ENCODE measurements around the gene YPEL2. TPM values are rescaled to one million over a fixed set of nuclear protein-coding genes. Genes with fewer than 3 reads are reported as not detected.

YPEL2 gene
- total RNA-seq, 5 donors from 2014 or later (not counting 1 experiment from before 2014, with no cell fraction given): 29.7 to 58.5 (median 52.0) TPM

GRCh38 chr17:59345476-59345875 lies 14.0 kb downstream of the YPEL2 start:
- DNase-seq (no peak), ATAC-seq (replicated peaks in 1 of 4) (no peak)
- no peaks in the 10 kb centered on the region for H3K27me3 ChIP-seq (replicated peaks in 1 of 2; ENCODE audit: control insufficient read depth in 2 of 2, extremely low read depth in 1 of 2, insufficient read depth in 2 of 2, low read length in 1 of 2)
- Mint-ChIP-seq H3K27ac (no peak overlapping the region), H3K36me3 (peaks cover 11% of the 10 kb centered on the region), H3K9me3 (no peaks in the 10 kb centered on the region), H3K27me3 (no peaks in the 10 kb centered on the region), H3K4me1 (peaks cover 67 to 80% (median 73%) of the 10 kb centered on the region in 3 donors), H3K4me3 (no peak overlapping the region)
- ChIA-PET POLR2A (no interaction called here), CTCF (no interaction called here)
- no peak overlapping the region for H3K4me3 ChIP-seq (ENCODE audit: control insufficient read depth in 1 of 2, extremely low read depth in 1 of 2, low read length in 1 of 2)
- peaks cover 6 to 20% of the 10 kb centered on the region in 2 experiments for H3K4me1 ChIP-seq (ENCODE audit: control insufficient read depth in 1 of 2, extremely low read depth in 1 of 2, insufficient read depth in 2 of 2, low read length in 2 of 2)
- H3K36me3 ChIP-seq (ENCODE audit: control insufficient read depth in 2 of 2, extremely low read depth in 1 of 2, insufficient read depth in 1 of 2, low read length in 1 of 2): no peaks in the 10 kb centered on the region
- H3K27ac ChIP-seq (ENCODE audit: low read length): no peak overlapping the region
- WGBS (ENCODE audit: insufficient coverage): no CpG with 5 or more reads among the region's 7 CpGs
- no peaks in the 10 kb centered on the region for H3K9me3 ChIP-seq

GRCh38 chr17:59346341-59346740 lies 14.9 kb downstream of the YPEL2 start:
- H3K4me3 ChIP-seq (ENCODE audit: control insufficient read depth in 1 of 2, extremely low read depth in 1 of 2, low read length in 1 of 2): no peak overlapping the region
- 93% methylated on average over 4 of the region's 4 CpGs for WGBS (ENCODE audit: insufficient coverage)
- no peak overlapping the region for H3K27ac Mint-ChIP-seq
- H3K4me3 Mint-ChIP-seq: no peak overlapping the region
- ChIA-PET POLR2A (no interaction called here), CTCF (no interaction called here)
- no peaks in the 10 kb centered on the region for H3K27me3 Mint-ChIP-seq
- peaks cover 11% of the 10 kb centered on the region for H3K36me3 Mint-ChIP-seq
- no peaks in the 10 kb centered on the region for H3K9me3 Mint-ChIP-seq
- no peak overlapping the region for H3K27ac ChIP-seq (ENCODE audit: low read length)
- peaks cover 6 to 24% of the 10 kb centered on the region in 2 experiments for H3K4me1 ChIP-seq (ENCODE audit: control insufficient read depth in 1 of 2, extremely low read depth in 1 of 2, insufficient read depth in 2 of 2, low read length in 2 of 2)
- H3K36me3 ChIP-seq (ENCODE audit: control insufficient read depth in 2 of 2, extremely low read depth in 1 of 2, insufficient read depth in 1 of 2, low read length in 1 of 2): no peaks in the 10 kb centered on the region
- no peak for DNase-seq
- H3K4me1 Mint-ChIP-seq: peaks cover 74 to 84% (median 79%) of the 10 kb centered on the region in 3 donors
- H3K9me3 ChIP-seq: no peaks in the 10 kb centered on the region
- no peaks in the 10 kb centered on the region for H3K27me3 ChIP-seq (replicated peaks in 1 of 2; ENCODE audit: control insufficient read depth in 2 of 2, extremely low read depth in 1 of 2, insufficient read depth in 2 of 2, low read length in 1 of 2)
- no peak for ATAC-seq (replicated peaks in 1 of 4)

- ChIA-PET CTCF (no interaction called here), POLR2A (no interaction called here)
- Mint-ChIP-seq H3K36me3 (peaks cover 11% of the 10 kb centered on the region), H3K27ac (no peak overlapping the region), H3K27me3 (no peaks in the 10 kb centered on the region), H3K4me1 (peaks cover 75 to 84% (median 81%) of the 10 kb centered on the region in 3 donors), H3K9me3 (no peaks in the 10 kb centered on the region), H3K4me3 (no peak overlapping the region)
- Histone ChIP-seq H3K36me3 (ENCODE audit: control insufficient read depth in 2 of 2, extremely low read depth in 1 of 2, insufficient read depth in 1 of 2, low read length in 1 of 2) (no peaks in the 10 kb centered on the region), H3K4me3 (ENCODE audit: control insufficient read depth in 1 of 2, extremely low read depth in 1 of 2, low read length in 1 of 2) (no peak overlapping the region), H3K27me3 (replicated peaks in 1 of 2; ENCODE audit: control insufficient read depth in 2 of 2, extremely low read depth in 1 of 2, insufficient read depth in 2 of 2, low read length in 1 of 2) (no peaks in the 10 kb centered on the region), H3K27ac (ENCODE audit: low read length) (no peak overlapping the region), H3K9me3 (no peaks in the 10 kb centered on the region), H3K4me1 (ENCODE audit: control insufficient read depth in 1 of 2, extremely low read depth in 1 of 2, insufficient read depth in 2 of 2, low read length in 2 of 2) (peaks cover 6 to 24% of the 10 kb centered on the region in 2 experiments)
- ATAC-seq (replicated peaks in 1 of 4) (no peak), DNase-seq (no peak)
- WGBS (ENCODE audit: insufficient coverage): 100% methylated on average over 4 of the region's 6 CpGs
Observed at GRCh38 chr17:59346876-59347407, 15.5 kb downstream of the YPEL2 start.

DNA sequence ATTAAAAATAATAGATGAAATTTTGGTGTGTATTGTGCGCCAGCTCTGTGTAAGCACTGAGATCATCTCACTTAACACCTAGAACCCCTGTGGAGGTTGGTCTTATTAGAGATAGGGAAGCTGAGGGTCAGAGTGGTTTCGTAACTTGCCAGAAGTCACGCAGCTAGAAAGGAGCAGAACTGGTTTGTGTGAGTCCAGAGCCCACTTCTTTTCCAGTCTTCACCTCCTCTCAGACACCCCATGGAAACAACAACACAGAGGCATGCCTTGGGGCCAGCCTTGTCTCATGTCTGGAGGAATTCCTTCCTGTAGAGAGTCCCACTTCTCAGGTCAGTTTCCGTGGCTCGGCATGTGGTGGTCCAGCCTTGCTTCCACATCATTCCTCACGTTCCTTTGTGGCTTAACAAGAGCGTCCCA lies 16.5 kb downstream of the YPEL2 start:
- Histone ChIP-seq H3K27ac (ENCODE audit: low read length) (no peak overlapping the region), H3K4me3 (ENCODE audit: control insufficient read depth in 1 of 2, extremely low read depth in 1 of 2, low read length in 1 of 2) (no peak overlapping the region), H3K36me3 (ENCODE audit: control insufficient read depth in 2 of 2, extremely low read depth in 1 of 2, insufficient read depth in 1 of 2, low read length in 1 of 2) (no peaks in the 10 kb centered on the region), H3K27me3 (replicated peaks in 1 of 2; ENCODE audit: control insufficient read depth in 2 of 2, extremely low read depth in 1 of 2, insufficient read depth in 2 of 2, low read length in 1 of 2) (no peaks in the 10 kb centered on the region), H3K4me1 (ENCODE audit: control insufficient read depth in 1 of 2, extremely low read depth in 1 of 2, insufficient read depth in 2 of 2, low read length in 2 of 2) (peaks cover 3 to 25% of the 10 kb centered on the region in 2 experiments), H3K9me3 (no peaks in the 10 kb centered on the region)
- H3K9me3 Mint-ChIP-seq: no peaks in the 10 kb centered on the region
- no peaks in the 10 kb centered on the region for H3K27me3 Mint-ChIP-seq
- no peak for DNase-seq
- no peak overlapping the region for H3K4me3 Mint-ChIP-seq
- ChIA-PET CTCF (interaction anchor here (0.6 kb wide), 2 partner anchors 182 to 194 kb away, joined by 5 to 6 read pairs; no protein-coding TSS in a partner anchor), POLR2A (no interaction called here)
- WGBS (ENCODE audit: insufficient coverage): 95% methylated on average over 5 of the region's 7 CpGs
- H3K27ac Mint-ChIP-seq: no peak overlapping the region
- no peak for ATAC-seq (replicated peaks in 1 of 4)
- H3K4me1 Mint-ChIP-seq: peaks cover 75 to 84% (median 81%) of the 10 kb centered on the region in 3 donors
- H3K36me3 Mint-ChIP-seq: peaks cover 11% of the 10 kb centered on the region

DNA sequence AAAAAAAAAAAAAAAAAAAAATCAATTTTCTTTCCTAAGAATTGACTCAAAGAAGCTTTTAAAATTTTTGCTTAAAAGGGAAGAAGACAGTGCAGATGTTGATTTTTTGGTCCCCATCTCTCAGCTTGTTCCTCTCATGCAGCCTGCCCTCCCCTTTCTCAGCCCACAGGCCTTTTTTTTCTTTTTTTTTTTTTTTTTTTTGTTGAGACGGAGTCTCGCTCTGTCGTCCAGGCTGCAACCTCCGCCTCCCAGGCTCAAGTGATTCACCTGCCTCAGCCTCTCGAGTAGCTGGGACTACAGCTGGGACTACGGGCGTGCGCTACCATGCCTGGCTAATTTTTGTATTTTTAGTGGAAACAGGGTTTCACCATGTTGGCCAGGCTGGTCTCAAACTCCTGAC lies 17.7 kb downstream of the YPEL2 start:
- Mint-ChIP-seq H3K27me3 (no peaks in the 10 kb centered on the region), H3K36me3 (peaks cover 23% of the 10 kb centered on the region), H3K9me3 (no peaks in the 10 kb centered on the region), H3K27ac (no peak overlapping the region), H3K4me1 (peaks cover 75 to 84% (median 81%) of the 10 kb centered on the region in 3 donors), H3K4me3 (no peak overlapping the region)
- no peak for DNase-seq
- Histone ChIP-seq H3K27me3 (replicated peaks in 1 of 2; ENCODE audit: control insufficient read depth in 2 of 2, extremely low read depth in 1 of 2, insufficient read depth in 2 of 2, low read length in 1 of 2) (no peaks in the 10 kb centered on the region), H3K27ac (ENCODE audit: low read length) (no peak overlapping the region), H3K36me3 (ENCODE audit: control insufficient read depth in 2 of 2, extremely low read depth in 1 of 2, insufficient read depth in 1 of 2, low read length in 1 of 2) (peaks cover 0 to 4% of the 10 kb centered on the region in 2 donors), H3K4me1 (ENCODE audit: control insufficient read depth in 1 of 2, extremely low read depth in 1 of 2, insufficient read depth in 2 of 2, low read length in 2 of 2) (peaks cover 3 to 32% of the 10 kb centered on the region in 2 experiments), H3K4me3 (ENCODE audit: control insufficient read depth in 1 of 2, extremely low read depth in 1 of 2, low read length in 1 of 2) (no peak overlapping the region), H3K9me3 (no peaks in the 10 kb centered on the region)
- ATAC-seq (replicated peaks in 1 of 4): no peak
- 87% methylated on average over 8 of the region's 8 CpGs for WGBS (ENCODE audit: insufficient coverage)
- ChIA-PET POLR2A (interaction anchor here (0.6 to 0.7 kb wide), 2 partner anchors 74 to 174 kb away, joined by 3 to 9 read pairs; no protein-coding TSS in a partner anchor), CTCF (interaction anchor here (0.6 to 0.7 kb wide), 3 partner anchors 17 to 691 kb away, joined by 3 to 8 read pairs (median 3); no protein-coding TSS in a partner anchor)

DNA sequence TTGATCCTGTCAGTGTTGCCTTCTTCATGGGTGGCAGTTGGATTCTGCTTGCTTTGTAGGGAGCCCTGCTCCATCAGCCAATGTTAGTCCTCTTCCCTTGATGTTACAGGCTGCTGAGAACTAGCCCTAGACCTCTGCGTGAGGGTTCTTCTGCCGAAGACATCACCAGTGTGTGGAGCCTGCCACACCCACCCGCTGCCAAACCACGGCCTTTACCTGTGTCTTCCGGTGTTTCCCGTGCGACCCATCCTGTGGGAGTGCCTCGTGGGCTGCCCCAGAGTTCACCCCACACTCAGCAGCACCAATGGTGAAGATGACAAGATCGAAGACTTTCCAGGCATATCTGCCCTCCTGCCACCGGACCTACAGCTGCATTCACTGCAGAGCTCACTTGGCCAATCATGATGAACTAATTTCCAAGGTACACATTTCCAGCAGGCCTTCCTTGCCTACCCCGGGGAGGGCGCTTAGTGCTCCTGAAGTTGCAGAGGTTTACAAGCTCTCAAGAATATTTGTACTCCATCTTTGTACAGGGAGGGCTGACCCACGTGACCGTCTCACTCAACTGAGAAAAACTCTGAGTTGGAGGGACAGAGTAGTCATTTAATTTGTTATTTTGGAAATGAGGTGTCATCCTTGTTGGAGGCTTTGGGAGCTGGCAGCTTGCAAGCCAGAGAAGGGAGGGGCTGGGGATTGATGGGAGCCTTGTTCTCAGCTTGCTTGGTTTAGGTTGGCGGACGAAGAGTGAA lies 21.8 kb downstream of the YPEL2 start:
- Mint-ChIP-seq H3K9me3 (peaks cover 0 to 4% (median 0%) of the 10 kb centered on the region in 3 donors), H3K36me3 (peaks cover 49% of the 10 kb centered on the region), H3K4me1 (peaks cover 69 to 79% (median 76%) of the 10 kb centered on the region in 3 donors), H3K27me3 (no peaks in the 10 kb centered on the region), H3K27ac (peak overlapping the region; percentile 71 to 83), H3K4me3 (peak overlapping the region; percentile 5 to 41 (median 10))
- ATAC-seq (replicated peaks in 1 of 4) (peak; percentile 46 to 83 (median 71)), DNase-seq (peak in 3 of 35 experiments; percentile 13 to 28 (median 17))
- Histone ChIP-seq H3K4me1 (ENCODE audit: control insufficient read depth in 1 of 2, extremely low read depth in 1 of 2, insufficient read depth in 2 of 2, low read length in 2 of 2) (peaks cover 3 to 28% of the 10 kb centered on the region in 2 experiments), H3K9me3 (no peaks in the 10 kb centered on the region), H3K27ac (ENCODE audit: low read length) (no peak overlapping the region), H3K4me3 (ENCODE audit: control insufficient read depth in 1 of 2, extremely low read depth in 1 of 2, low read length in 1 of 2) (no peak overlapping the region), H3K36me3 (ENCODE audit: control insufficient read depth in 2 of 2, extremely low read depth in 1 of 2, insufficient read depth in 1 of 2, low read length in 1 of 2) (peaks cover 0 to 24% of the 10 kb centered on the region in 2 donors), H3K27me3 (replicated peaks in 1 of 2; ENCODE audit: control insufficient read depth in 2 of 2, extremely low read depth in 1 of 2, insufficient read depth in 2 of 2, low read length in 1 of 2) (no peaks in the 10 kb centered on the region)
- CTCF ChIA-PET: interaction anchor here in 1 of 2 donors (1.1 kb wide), 1 partner anchor 88 kb away, joined by 4 read pairs; no protein-coding TSS in a partner anchor
- POLR2A ChIA-PET: no interaction called here
- WGBS (ENCODE audit: insufficient coverage): 54% methylated on average over 12 of the region's 16 CpGs
